ENCODE measurements around the gene ZC3H12D. TPM values are rescaled to one million over a fixed set of nuclear protein-coding genes. Genes with fewer than 3 reads are reported as not detected.

Gene ZC3H12D
- total and polyA plus RNA-seq, 2 of the 13 experiments (the other 11 are each of a cell fraction or from before 2014, with no cell fraction given): 1.2 to 2.7 TPM

DNA sequence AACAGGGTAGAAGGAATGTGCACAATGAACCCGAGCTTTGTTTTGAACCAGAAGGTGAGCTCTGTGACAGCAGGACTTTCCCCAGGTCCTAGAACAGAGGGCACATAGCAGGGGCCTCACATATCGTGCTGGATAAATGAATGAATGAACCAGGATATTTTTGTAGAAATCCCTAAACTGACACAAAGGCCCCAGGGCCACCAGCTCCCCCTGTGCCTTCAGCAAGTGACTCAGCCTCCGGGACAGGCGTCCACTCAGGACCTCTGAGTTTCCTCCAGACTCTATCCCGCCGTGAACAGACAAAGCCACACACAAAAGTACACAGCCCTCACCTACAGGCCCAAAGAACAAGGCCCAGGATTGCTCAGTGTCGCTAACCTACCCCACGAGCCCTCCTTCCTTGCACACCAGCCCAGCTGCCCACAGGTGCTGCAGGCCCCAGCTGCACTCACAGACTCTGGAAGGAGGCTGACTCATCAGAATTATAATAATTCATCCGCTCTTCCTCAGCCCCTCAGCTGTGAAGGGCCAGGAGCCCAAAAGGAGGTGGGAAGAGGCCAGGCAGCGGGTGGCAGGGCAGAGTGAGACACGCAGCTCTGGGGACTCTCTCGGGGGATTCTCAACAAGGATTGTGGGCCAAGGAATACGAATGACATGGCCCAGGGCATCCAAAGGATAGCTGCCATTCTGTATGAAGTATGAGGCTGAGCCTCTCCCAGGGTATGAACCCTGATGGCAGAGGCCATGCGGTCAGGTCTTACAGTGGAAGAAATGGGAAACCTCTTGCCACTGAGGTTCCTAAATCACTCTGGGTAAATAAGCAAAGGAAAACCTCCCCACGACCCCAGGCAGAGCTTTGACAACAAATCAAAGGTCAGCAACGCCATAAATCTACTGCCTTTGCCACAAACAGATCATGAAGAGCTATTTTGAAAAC lies 43.8 kb downstream of the ZC3H12D start (continued):
- TF ChIP-seq ZNF567 (CRISPR knock-in tag; IDR thresholded peaks at IDR 0.05; ENCODE audit: borderline replicate concordance) (peak; percentile 82; the same call in 1 of the 2 replicates), SMARCC2 (IDR thresholded peaks at IDR 0.05) (no peak), SETDB1 (CRISPR knock-in tag; IDR thresholded peaks at IDR 0.05; ENCODE audit: borderline replicate concordance) (no peak), ZNF296 (CRISPR knock-in tag; conservative IDR thresholded peaks at IDR 0.05) (no peak), ZNF570 (CRISPR knock-in tag; IDR thresholded peaks at IDR 0.05; ENCODE audit: borderline replicate concordance) (no peak), DZIP1 (CRISPR knock-in tag; IDR thresholded peaks at IDR 0.05) (no peak), SMARCE1 (IDR thresholded peaks at IDR 0.05; ENCODE audit: borderline replicate concordance) (no peak), RBFOX2 (IDR thresholded peaks at IDR 0.05; ENCODE audit: low read depth, low read length) (no peak), HOXA9 (CRISPR knock-in tag; IDR thresholded peaks at IDR 0.05; ENCODE audit: borderline replicate concordance) (no peak), POLR2G (IDR thresholded peaks at IDR 0.05; ENCODE audit: low read depth, low read length) (no peak), ZNF615 (CRISPR knock-in tag; IDR thresholded peaks at IDR 0.05; ENCODE audit: borderline replicate concordance) (no peak), ZSCAN31 (CRISPR knock-in tag; IDR thresholded peaks at IDR 0.05; ENCODE audit: low read depth) (no peak), RAD21 (CRISPR knock-in tag; IDR thresholded peaks at IDR 0.05) (no peak), AHR (CRISPR knock-in tag; IDR thresholded peaks at IDR 0.05) (no peak), ZNF841 (CRISPR knock-in tag; IDR thresholded peaks at IDR 0.05; ENCODE audit: borderline replicate concordance) (no peak), CAMTA2 (CRISPR knock-in tag; IDR thresholded peaks at IDR 0.05; ENCODE audit: borderline replicate concordance) (no peak), HDAC2 (CRISPR knock-in tag; IDR thresholded peaks at IDR 0.05) (no peak; the same call in 1 of the 2 replicates), TSC22D2 (CRISPR knock-in tag; IDR thresholded peaks at IDR 0.05; ENCODE audit: borderline replicate concordance) (no peak), ZNF883 (CRISPR knock-in tag; IDR thresholded peaks at IDR 0.05; ENCODE audit: not compliant biosample characterization) (peak; percentile 3), ZNF563 (CRISPR knock-in tag; IDR thresholded peaks at IDR 0.05) (no peak), THAP7 (CRISPR knock-in tag; IDR thresholded peaks at IDR 0.05) (no peak)
- TF ChIP-seq, protein P1, sequence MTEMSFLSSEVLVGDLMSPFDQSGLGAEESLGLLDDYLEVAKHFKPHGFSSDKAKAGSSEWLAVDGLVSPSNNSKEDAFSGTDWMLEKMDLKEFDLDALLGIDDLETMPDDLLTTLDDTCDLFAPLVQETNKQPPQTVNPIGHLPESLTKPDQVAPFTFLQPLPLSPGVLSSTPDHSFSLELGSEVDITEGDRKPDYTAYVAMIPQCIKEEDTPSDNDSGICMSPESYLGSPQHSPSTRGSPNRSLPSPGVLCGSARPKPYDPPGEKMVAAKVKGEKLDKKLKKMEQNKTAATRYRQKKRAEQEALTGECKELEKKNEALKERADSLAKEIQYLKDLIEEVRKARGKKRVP (CRISPR knock-in tag; IDR thresholded peaks at IDR 0.05): no peak
- TF ChIP-seq, protein P2, sequence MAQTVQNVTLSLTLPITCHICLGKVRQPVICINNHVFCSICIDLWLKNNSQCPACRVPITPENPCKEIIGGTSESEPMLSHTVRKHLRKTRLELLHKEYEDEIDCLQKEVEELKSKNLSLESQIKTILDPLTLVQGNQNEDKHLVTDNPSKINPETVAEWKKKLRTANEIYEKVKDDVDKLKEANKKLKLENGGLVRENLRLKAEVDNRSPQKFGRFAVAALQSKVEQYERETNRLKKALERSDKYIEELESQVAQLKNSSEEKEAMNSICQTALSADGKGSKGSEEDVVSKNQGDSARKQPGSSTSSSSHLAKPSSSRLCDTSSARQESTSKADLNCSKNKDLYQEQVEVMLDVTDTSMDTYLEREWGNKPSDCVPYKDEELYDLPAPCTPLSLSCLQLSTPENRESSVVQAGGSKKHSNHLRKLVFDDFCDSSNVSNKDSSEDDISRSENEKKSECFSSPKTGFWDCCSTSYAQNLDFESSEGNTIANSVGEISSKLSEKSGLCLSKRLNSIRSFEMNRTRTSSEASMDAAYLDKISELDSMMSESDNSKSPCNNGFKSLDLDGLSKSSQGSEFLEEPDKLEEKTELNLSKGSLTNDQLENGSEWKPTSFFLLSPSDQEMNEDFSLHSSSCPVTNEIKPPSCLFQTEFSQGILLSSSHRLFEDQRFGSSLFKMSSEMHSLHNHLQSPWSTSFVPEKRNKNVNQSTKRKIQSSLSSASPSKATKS (CRISPR knock-in tag; IDR thresholded peaks at IDR 0.05): no peak

All from HepG2 (cell line).